GM04504 (cell line): ENCODE results near the gene SETD4.
A peak's percentile ranks its signal among the peaks of the same experiment; 100 is the strongest.

Source experiments
- DNase-seq: peaks from one replicate; pipeline ENCODE4 v3.0.0-alpha.2; 2012; ENCODE audit warnings: low read depth

SETD4 gene

DNA sequence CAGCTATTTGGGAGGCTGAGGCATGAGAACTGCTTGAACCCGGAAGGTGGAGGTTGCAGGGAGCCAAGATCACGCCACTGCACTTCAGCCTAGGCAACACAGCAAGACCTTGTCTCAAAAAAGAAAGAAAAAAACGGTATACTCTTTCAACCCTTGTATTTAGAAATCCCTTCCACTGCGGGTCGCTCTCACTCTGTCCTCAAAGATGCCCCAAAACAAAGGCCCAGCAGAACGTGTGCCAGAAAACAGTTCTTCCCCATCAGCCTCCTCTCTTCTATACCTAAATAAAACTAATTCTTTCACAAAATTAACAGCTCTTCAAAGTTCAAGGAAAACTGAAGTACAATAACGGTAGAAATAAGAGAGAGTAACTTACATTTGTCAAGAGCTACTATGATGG, 13.2 kb downstream of the SETD4 start:
- DNase-seq, result no peak

- DNase-seq, result no peak
Measured at GRCh38 chr21:36045993-36046392, 14.3 kb downstream of the SETD4 start.

DNA sequence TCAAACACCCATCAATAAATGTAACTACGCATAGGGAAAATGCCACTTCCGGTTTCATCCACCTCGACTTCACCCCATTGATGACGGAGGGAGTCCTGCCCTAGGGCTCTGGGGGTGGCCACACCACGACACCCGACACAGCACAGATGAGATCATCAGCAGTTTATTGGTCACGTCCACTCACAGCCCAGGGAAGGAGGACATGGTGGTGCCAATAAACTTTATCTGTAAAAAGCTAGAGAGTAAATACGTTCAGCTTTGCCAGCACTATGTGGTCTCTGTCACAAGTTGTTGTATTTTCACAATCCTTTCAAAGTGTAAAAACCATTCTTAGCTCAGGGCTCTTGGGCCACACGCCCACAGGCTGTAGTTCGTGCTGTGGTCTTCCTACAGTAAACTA, 16.3 kb downstream of the SETD4 start:
- DNase-seq, result no peak

DNA sequence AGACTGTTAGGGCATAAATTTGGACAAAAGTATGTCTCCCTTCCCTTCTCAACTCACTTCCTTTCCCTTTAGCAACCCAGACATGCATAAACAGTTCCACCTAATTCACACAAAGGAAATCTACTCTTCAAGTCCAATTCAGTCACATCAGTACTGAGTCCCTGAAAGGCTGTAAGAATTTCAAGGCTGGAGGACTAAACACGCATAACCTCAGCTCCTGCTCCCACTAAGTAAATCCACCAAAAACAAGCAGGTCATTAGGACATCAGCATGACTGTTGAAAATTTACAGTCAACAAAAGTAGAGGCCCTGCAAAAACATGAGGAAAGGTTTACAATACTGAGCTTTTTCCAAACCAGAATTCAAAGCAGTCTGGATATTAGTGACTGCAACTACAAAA, 18.4 kb downstream of the SETD4 start:
- no peak for DNase-seq

GRCh38 chr21:36040389-36040788, 19.9 kb downstream of the SETD4 start:
- DNase-seq, result no peak

DNA sequence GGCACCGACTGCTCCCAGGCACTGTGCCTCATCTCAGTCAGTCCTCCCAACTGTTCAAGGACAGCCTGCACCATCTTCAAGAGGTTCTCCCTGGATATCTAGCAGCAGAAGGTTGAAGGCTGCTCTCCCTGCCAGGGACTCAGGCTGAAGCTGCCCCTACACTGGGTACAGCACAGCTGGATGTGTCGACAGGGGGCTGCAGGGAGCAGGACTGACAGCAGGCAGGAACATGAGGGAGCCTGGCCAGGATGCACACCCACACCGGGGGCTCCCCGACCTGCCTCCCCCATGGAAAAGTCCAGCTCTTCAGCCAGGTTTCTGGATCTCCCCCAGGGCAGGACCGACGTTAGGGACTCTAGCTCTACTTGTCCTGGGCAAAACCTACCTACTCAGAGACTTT, 20.5 kb downstream of the SETD4 start:
- no peak for DNase-seq

GRCh38 chr21:36038701-36039497, 21.4 kb downstream of the SETD4 start:
- DNase-seq, result no peak

DNA sequence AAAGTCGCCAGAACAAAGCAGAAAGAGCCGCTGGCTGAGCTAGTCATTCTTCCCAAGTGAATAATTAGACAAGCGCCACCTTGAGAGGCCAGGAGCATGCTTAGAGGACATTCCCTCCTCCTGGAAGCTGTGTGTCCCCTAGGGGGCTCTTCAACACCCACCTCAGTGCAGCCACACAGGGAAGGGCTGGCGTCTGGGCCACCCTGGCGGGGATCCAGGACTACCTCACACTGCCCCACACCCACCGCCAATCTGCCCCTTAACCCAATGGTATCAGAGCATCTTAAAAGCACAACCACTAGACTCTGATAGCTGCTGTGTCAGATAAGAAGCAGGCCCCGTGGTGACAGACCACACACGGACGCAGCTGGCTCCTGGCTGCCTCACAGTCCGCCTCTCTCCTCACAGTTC, 24.9 kb downstream of the SETD4 start:
- no peak for DNase-seq

- DNase-seq, result no peak
Measured at GRCh38 chr21:36034211-36034913, 26.0 kb downstream of the SETD4 start.

DNA sequence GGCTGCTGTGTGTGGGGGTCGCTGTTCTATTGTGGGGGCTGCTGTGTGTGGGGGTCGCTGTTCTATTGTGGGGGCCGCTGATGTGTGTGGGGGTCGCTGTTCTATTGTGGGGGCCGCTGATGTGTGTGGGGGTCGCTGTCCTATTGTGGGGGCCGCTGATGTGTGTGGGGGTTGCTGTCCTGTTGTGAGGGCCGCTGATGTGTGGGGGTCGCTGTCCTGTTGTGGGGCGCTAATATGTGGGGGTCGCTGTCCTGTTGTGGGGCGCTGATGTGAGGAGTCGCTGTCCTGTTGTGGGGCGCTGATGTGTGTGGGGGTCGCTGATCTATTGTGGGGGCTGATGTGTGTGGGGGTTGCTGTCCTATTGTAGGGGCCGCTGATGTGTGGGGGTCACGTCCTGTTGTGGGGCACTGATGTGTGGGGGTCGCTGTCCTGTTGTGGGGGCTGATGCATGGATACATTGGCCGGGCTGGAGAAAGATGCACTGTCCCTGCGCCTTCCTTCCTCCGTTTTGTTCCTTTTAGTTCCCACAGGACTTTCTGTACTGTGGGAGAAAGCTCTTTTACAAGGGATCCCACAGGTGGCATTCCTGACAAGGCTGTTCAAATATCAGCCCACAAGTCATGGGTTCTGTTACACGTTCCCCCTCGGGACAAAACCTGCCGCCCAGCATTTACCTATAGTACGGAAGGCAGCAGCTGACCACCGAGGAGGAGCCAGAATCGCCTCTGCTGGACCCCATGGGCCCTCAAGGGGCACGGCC, 27.5 kb downstream of the SETD4 start:
- no peak for DNase-seq

DNA sequence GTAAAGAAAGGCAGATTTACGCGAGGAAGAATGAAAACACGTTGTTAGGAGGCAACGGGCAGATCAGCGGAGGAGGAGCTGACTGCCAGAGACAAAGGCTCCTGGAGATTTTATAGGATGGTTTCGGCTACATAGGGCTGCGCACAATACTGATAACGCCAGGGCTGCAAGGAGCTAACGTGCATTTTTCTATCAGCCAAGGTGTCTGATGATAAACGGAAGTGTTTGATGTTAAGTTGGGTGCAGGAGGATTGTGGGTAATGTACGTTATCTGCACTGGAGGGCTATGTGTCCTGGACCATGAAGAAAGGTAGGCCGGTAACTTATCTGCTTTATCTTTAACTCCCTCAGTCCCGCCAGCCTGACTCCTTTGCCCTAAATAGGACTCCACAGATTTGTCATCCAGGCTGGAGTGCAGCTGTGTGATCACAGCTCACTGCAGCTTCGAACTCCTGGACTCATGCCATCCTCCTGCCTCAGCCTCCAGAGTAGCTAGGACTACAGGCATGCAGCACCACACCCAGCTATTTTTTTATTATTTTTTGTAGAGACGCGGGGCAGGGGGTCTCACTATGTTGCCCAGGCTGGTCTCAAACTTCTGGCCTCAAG, 29.6 kb downstream of the SETD4 start:
- DNase-seq, result no peak

DNA sequence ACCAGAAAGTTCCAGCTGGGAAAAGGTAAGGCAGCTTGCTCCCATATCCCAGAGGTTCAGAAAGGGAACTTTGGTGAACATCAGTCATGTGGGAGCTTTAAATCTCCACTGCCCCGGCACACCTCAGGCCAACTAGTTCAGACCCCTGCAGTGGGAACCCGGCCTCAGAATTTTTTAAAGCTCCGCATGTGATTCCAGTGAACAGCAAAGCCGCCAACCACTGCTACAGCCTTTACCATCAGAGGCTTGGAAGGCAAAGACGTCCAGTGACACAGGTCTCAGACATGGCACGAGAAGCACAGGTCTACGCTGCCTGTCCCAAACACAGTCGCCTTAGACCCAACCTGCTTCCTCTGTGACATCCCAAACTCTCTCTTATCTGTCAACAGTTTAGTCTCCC, 31.0 kb downstream of the SETD4 start:
- DNase-seq, result no peak

DNA sequence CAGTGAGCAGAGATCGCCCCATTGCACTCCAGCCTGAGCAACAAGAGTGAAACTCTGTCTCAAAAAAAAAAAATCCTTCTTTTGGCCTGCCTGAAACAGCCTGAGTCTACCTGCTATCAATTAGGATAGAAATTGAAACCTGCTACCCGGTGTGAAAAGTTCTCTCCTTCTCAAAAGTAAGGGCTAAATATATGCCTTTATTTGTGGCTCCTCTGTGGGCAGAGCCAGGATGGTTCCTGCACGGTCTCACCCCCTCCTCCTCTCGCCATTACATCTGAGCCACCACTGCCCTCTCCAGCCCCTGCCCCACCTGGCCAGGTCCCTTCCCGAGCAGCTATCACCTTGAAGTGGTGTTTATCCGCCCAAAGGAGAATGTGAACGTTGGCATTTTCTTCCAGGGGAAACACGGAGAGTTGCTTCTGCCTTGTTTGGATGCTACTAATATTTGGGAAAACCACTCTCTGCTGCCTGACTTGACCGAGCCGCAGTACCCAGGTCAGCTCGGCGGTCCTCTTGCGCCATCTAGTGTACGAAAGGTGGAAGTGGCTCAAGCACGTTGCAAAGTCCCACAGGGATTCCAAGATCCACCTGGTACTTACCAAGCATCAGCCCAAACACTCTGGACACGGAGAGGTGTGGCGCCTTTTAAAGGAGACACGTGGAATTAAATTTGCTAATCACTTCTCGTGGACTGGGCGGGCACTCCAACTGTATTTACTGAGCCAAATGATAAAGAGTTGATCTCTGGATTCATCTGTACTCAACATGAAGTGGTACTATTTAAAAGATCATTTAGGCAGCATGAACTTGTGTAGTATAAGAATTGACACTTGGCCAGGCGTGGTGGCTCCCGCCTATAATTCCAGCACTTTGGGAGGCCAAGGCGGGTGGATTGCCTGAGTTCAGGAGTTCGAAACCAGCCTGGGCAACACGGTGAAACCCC, 31.9 kb downstream of the SETD4 start:
- DNase-seq, result peak; percentile 40

DNA sequence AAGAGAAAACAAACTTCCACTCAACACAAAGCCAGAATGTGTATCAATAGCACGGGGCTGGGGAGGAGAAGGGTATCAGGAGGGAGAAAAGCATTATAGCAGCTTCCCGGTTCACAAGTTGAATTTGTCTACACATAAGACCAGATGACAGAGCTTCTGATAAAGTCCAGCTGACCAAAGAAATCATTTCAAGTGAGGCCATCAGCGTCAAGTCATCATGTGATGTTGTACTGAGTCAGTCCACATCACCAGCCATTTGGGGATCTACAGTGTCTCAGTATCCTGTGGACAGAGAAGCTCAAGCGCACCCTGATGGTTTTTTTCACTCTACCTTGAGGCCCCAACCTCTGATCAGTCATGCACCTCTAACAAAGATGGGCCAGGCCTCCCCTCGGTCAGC, 33.0 kb downstream of the SETD4 start:
- no peak for DNase-seq

DNA sequence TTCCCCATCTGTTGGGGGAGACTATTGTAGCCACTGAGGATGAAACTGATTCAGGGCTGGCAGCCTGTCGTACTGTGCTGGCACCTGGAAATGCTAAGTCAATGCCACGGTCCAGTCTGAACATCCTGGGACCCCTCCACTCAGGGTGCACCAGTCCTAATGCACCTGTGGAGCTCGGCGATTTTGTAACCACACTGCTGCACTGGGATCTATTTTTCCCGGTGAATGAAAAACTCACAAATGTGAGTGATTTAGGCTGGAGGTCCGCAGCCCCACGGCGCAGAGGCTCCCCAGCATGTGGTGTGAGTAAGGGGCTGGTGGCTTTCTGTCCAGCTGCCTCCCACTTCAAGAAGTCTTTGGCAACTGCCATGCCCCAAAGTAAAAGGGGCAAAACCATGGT, 35.5 kb downstream of the SETD4 start:
- no peak for DNase-seq

DNA sequence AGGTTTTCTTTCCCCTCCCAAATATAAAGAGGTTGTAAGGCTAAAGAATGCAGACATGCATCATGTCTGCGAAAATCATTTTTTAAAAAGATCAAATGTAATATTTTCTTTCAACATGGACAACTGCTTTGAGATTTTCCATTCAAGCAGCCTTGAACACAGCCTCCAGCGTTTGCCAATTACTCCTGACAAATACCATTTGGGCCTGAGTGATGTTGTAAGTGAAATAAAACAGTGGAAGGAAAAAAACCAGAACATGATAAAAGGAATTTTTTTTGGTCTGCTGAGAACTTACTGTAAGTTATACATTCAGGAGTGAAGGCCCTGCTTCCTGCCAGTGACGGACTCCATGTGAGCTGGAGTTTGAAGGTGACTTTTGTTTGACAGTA, 37.2 kb downstream of the SETD4 start:
- DNase-seq, result no peak

DNA sequence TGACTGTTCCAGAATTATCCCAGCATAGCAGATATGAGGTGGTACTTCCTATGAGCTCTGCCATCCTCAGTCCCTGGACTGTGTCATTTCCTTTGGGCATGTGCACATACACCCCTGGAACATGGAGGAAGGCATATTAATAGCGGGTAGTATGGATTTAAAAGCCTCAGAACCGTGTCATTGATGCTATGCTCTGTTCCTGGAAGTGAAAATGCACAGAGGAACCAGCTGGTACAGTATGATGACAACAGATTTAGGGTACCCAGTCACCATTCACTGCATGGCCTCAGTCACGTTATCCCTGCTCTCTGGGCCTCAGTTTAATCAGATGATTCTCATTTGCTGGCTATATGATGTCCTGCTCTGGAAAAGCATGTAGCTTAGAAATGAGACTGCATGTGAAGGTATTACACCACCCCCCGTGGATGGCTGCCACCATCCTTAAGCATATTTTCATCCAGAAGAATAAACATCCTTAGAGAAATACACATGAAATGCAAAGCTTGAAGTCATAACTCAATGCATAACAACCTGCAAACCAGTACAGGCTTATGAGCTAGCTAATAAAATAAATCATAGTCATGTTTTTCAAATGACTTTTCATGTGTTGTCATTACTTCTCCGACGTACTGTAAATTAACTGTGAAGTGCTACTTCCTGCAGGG, 37.8 kb downstream of the SETD4 start:
- DNase-seq, result no peak

DNA sequence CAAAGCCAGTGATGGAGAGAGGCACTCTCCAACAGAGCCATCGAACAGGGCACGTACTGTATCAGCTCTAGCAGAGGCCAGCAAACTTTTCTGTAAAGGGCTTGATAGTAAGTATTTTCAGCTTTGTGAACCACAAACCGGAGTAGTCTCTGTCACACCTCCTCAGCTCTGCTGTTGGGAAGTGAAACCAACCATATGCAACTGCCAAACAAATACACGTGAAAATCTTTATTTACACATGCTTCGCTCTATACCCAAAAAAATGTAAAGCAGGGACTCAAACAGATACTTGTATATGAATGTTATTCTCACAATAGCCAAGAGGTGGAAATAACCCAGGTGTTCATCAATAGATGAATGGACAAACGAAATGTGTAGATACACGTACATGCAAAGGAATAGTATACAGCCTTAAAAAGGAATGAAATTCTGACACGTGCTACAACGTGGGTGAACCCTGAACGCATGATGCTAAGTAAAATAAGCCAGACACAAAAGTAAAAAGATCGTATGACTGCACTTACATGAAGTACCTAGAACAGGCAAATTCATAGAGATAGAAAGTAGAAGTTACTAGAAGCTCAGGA, 39.0 kb downstream of the SETD4 start:
- no peak for DNase-seq

DNA sequence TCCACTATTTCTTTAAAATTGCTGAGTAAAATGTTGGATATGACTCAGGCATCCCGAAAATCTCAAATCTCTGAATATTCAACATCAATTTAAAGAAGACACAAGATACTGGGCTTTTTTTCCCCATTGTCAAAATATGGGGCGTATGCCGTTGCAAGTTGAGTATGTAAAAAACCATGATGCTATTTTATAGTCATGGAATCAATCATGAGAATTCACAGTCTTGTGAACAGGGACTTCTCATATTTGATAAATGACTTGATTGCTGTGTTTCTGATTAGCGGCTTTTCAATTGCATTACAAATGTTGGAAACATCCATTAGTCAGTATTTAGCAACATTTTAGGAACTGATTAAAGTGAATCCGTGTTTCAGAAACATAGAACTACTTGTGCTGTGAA, 45.3 kb downstream of the SETD4 start:
- no peak for DNase-seq

DNA sequence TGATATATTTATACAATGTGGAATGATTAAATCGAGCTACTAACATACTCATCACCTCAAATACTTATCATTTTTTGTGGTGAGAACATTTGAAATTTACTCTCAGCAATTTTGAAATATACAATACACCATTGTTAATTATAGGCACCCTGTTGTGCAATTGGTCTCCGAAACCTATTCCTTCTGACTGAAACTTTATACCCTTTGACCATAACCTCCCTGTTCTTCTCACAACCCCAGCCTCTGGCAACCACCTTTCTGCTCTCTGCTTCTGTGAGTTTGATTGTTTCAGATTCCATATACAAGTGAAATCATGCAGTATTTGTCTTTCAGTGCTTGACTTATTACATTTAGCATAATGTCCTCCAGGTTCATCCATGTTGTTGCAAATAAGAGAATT, 49.5 kb downstream of the SETD4 start:
- DNase-seq, result no peak

GRCh38 chr21:36008505-36008904, 51.8 kb downstream of the SETD4 start:
- no peak for DNase-seq
